Heart left ventricle (tissue), 13 donors: ENCODE data around the gene OLIG3.

Experiments used
- POLR2A ChIP-seq, 2 donors: fragments of 450-650 bp; IDR thresholded peaks; one replicate each; pipeline ENCODE4 v1.6.1; 2017; ENCODE audit warnings: antibody characterized with exemption in 2 of 2, mild to moderate bottlenecking in 2 of 2, moderate library complexity in 2 of 2
- TF ChIP-seq, protein P1 (sequence below), 12 donors: fragments of 200-600 bp; sonication (generic) in 4 of 12; IDR thresholded peaks; one replicate each; pipeline versions ENCODE4 v1.5.0 to v1.8.0; 2018 to 2022; ENCODE audit warnings: antibody characterized with exemption in 12 of 12, mild to moderate bottlenecking in 5 of 12
- donor health status: ischemic (EF 13 %, LVEDD 7.1; RV severe dilation, severe dysfunction).
- donor health status: DM: no; HTN: yes; CAD: no.
- donor health status: DM: no; HTN: no; CAD: no.
- donor health status: ischemic (EF 25% LVEDD 6.9; RV normal size, moderate dysfunction).
- donor health status: ischemic (EF 25% LVEDD 5.7; RV mildly dilated, moderate dysfunction).
- donor health status: ischemic (EF 35%, LVEDD 5.7; RV mildly dilated, moderate dysfunction).
- donor health status: nonischemic (EF 11% LVEDD 7.7; RV severe dilation, severe dysfunction).
- donor health status: DM: yes; HTN: yes; CAD: no.
- donor health status: PGD.
- donor health status: ischemic (EF 29% LVEDD 5.4; RV normal size, mild dysfunction).
- donor health status: nonischemic (EF 23%, LVEDD 6.1; RV moderate dilation, normal function).

DNA sequence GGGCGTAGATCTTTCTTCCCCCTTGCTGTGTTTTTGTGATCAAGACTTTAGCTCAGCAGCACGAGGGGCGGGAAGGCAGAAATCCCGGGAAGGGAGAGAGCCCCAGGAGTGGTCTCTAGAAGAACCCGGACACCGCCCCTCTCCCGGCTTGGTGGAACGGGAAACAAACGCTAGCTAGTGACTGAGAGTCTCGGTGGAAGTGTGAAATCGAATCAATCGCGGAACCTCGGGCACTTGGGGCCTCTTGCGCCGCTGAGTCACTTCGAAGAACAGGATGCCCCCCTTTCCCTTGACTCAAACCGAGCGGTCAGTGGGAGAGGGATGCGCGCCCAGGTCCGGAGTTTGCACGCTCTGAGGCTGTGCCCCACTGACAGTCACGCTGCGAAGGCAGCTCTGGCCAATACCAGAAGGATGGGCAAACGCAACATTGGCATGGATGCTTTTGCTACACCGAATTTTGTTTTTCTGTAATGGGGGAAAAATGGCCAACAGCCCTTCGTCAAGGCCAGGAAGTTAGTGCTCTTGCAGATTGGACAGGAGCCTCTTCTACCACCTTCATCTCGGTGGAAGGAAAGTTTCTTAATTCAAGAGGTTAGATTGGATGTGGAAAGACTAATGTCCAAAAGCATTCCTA is 1.6 kb upstream of the OLIG3 start:
- TF ChIP-seq, protein P1, sequence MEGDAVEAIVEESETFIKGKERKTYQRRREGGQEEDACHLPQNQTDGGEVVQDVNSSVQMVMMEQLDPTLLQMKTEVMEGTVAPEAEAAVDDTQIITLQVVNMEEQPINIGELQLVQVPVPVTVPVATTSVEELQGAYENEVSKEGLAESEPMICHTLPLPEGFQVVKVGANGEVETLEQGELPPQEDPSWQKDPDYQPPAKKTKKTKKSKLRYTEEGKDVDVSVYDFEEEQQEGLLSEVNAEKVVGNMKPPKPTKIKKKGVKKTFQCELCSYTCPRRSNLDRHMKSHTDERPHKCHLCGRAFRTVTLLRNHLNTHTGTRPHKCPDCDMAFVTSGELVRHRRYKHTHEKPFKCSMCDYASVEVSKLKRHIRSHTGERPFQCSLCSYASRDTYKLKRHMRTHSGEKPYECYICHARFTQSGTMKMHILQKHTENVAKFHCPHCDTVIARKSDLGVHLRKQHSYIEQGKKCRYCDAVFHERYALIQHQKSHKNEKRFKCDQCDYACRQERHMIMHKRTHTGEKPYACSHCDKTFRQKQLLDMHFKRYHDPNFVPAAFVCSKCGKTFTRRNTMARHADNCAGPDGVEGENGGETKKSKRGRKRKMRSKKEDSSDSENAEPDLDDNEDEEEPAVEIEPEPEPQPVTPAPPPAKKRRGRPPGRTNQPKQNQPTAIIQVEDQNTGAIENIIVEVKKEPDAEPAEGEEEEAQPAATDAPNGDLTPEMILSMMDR (IDR thresholded peaks at IDR 0.05): no peak
- no peak for TF ChIP-seq POLR2A (IDR thresholded peaks at IDR 0.05)
